HG03354 (cell line): ENCODE results near the gene RYR1.
"Not testable (repeated sequence)": the region's sequence is repeated elsewhere in the genome, so short reads cannot be mapped to it uniquely, and the experiment has no call there.

Experiments used
- ATAC-seq: cut with Tn5 transposase; IDR thresholded peaks from one replicate; pipeline ENCODE4 v1.9.1; 2021; ENCODE audit warnings: mild to moderate bottlenecking; ENCODE audit not compliant: unreplicated experiment, poor library complexity, severe bottlenecking

The RYR1 gene

DNA sequence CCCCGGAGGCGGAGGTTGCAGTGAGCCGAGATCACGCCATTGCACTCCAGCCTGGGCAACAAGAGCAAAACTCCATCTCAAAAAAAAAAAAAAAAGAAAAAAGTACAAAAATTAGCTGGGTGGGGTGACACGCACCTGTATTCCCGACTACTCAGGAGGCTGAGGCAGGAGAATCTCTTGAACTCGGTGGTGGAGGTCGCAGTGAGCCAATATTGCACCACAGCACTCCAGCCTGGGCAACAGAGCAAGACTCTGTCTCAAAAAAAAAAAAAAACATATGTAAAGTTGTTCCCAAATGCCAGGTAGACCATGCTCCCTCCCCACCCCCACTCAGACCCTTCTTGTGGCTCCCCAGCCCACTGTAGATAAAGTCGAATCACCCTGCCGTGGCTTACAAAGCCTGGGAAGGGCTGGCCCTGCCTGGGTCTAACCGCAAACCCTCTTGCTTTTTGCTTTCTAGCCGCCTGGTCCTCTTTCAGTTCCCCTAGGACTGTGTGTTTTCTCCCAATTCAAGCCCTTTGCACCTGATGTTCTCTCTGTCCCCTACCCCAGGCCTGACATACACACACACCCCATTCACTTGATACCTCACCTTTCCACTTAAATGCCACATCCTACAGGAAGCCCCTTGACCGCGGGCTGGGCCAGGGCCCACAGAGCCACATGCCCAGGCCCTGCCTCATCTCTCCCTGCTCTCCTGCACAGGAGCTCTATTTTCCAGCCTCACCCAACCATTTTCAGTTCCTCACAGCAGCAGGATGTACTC is 149.9 kb downstream of the RYR1 start:
- ATAC-seq: peak; percentile 74

DNA sequence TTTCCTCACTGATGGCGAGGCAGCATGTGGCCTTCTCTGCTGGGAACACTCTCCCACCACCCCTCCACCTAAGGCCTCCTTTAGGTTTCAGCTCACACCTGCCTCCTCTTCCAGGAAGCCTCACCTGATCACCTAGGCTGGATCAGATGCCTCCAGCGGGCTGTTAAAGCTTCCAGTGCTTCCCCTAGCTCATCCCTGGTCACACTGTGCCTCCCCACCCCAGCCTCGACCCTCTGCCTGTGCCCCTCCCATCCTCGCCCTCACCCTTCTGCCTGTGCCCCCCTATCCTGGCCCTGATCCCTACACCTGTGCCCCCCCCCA is 150.5 kb downstream of the RYR1 start:
- no peak for ATAC-seq

DNA sequence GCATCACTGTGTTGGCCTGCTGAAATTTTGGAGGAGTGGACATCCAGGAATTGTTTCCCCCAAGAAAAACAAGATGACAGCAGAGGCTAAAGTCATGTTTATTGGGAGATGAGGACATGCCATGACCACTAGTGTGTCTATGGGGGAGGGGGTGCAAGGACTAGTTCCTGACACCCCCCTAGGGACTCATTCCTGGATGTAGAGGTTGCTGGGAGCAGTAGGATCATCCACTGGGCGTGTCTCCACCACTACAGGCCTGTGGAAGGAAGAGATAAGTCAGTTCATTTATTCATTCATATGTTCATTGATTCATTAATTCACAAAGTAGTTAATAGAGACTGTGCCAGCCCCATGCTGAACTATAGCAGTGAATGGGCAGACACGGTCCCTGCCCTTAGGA is 154.1 kb downstream of the RYR1 start:
- no peak for ATAC-seq

DNA sequence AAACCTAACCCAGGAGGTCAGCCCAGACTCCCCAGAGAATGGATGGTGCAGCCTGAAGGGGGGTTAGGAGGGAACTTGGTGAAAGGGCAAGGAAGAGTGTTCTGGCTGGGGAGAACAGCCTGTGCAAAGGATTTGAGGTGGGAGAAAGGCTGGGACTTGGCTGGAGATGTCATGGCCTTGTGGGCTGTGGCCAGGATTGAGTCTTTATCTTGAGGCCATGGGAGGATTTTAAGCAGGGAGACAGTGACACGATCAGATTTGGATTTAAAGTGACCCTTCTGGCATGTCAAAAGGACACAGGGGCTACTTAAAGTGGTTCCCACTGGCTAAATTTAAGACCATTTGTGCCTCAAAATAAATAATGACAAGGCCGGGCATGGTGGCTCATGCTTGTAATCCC is 154.6 kb downstream of the RYR1 start:
- no peak for ATAC-seq

DNA sequence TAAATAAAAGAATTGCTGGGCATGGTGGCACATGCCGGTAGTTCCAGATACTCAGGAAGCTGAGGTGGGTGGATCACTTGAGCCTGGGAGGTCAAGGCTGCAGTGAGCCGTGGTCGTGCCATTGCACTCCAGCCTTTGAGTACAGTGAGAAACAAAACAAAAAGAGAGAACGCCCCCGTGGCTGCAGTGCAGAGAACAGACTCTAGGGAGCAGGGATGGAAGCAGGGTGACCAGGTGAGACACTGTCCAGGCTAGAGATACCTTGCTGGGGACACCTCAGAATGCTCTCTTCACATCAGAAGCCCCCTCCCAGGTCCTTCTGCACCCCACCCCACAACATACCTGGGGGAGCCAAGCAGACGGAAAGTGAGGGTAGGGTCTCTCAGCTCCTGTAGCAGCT is 159.4 kb downstream of the RYR1 start:
- no peak for ATAC-seq

DNA sequence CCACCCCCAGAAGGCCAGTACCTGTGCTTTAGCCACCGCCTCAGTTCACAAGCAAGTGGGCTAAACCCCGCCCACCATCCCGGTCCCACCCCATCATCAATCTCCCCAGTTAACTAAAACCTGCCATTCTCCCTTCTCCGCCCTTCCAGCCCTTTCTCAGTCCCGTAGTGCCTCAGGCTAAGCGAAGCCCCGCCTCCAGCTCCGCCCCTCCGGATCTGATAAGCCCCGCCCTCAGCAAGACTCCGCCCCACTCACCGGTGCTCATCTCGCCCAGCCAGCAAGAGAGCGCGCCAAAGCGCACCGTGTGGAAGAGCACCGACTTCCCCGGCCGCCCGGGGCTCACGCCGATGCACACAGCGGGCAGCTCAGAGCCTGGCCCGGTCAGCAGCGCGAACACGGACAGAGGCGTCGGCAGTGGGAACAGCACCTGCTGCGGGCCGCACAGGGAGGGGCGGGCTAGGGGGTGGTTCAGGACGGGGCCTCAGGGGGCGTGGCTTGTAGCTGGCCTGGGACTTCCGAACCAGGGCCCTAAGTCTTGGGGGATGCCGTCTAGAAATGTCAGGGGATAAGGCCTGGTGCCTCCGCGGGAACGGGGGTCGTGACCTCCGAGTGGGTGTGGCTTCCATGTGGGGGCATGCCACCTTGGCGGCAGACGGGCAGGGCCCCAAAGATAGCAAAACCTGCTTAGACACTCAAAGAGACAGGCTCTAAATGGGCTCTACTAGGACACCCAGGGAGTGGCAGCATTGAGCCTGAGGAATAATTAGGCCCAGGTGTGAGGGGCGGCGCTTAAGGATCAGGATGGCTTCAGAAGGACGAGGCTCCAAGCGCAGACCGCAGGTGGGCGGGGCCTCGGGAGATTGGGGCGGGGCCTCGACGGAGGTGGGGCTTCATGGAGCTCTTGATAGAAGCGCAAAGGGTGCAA is 162.8 kb downstream of the RYR1 start:
- no peak for ATAC-seq

DNA sequence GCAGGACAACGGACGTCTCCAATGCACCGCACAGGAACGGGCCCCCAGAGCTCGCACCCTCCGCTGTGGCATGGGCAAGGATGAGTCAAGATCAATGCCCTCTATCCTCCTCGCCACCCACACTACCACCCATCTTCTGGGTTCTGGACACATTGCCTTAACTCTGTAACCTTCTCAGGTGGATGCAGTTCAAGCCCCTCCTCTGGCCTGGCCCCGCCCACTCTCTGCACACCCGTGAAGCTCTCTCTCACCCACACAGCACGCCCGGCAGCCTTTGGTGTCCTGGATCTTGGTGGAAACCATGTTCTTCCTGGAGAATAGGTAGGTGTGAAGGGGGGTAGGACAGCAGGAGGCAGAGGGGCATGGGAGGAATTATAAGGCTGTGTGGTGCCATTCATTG is 163.6 kb downstream of the RYR1 start:
- ATAC-seq: no peak

DNA sequence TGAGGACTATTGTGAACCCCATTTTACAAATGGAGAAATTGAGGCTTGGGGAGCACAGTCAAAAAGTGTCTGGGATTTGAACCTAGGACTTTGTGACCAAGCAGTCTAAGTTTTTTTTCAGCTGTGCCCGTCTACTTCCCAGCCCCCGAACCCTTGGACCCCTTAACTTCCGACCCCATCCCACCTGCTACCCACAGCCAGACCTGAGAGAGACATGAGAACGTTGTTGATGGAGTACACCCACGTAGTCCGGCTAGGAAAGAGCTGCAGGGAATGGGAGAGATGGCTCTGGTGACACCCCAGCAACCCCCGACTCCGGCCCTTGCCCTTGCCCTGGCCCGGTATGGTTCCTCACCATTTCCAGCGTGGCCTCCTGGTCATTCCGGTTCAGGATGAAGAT is 166.2 kb downstream of the RYR1 start:
- ATAC-seq: no peak

DNA sequence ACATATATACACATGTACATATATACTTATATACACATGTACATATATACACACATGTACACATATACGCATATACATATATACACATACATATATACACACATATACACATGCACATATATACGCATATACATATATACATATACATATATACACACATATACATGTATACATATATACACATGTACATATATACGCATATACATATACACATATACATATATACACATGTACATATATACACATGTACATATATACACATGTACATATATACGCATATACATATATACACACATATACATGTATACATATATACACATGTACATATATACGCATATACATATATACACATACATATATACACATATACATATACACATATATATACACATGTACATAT is 169.4 kb downstream of the RYR1 start:
- ATAC-seq: not testable (repeated sequence)

DNA sequence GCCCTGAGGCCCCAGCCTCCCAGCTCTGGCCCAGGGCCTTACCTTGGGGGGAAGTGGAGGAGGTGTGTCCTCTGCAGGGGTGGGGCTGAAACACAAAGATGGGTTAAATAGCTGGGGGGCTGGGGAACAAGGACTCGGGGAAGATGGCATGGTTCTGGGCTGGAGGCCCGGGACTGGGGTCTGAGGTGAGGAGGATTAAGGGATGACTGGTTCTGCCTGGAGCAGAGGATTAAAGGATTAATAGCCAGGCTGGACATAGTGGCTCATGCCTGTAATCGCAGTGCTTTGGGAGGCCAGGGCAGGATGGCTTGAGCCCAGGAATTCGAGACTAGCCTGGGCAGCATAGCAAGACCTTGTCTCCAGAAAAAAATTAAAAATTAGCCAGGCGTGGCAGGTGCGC is 172.6 kb downstream of the RYR1 start:
- ATAC-seq: no peak

DNA sequence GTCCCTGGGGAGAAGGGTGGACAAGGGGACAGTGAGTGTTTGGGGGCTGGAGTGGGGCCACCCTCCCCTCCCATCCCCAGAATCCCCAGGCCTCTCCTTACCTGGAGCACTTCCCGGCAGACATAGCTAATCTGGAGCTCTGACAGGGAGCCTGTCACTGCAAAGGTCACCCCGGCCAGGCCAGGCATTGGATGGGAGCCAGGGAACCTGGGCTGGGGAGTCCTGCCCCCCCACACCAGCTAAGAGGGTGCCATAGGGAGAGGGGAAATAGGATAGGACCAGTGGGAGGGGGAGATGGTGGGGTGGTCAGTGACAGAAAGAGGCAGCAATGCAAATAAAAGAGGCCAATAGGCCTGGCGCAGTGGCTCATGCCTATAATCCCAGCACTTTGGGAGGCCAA is 180.8 kb downstream of the RYR1 start:
- ATAC-seq: no peak

DNA sequence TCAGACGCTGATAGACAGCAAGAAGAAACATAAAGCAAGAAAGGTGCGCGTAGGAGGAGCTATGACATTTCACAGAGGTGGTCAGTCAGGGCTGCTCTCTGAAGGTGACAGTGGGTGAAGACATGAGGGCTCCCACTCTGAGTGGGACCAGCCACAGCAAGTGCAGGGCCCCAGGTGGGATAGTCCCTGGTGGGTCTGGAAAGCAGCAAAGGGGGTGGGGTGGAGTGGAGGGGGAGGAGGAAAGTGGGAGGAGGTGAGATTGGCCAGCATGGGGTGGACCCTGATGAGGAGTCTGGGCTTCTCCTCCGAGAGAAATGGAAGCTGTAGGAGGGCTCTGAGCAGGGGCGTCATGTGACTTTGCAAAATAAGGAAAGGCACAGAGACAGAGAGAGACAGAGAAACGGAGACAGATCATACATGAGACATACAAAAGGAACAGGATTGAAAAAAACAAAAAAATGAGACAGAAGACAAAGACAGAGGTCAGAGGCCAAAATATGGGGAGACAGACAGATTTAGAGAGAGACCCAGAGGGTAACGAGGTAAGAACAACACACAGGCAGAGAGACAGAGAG is 181.6 kb downstream of the RYR1 start:
- no peak for ATAC-seq

DNA sequence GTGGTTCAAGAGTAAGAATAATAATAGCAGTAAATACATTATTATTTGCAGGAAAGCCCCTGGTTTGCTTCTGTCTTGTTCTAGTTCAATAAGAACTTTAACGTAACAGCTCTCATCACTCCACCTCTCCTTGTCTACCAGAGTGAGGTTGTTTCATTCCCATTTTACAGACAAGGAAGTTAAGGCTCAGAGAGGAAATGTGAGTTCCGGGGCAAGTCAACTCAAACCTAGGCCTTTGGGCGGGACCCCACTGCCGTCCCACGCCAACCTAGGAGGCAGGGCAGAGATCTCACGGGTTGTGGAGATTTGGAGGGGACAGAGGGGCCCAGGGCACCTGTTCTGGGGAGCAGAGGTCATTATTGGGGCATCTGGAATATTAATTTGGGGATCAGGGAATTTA is 182.8 kb downstream of the RYR1 start:
- ATAC-seq: no peak

DNA sequence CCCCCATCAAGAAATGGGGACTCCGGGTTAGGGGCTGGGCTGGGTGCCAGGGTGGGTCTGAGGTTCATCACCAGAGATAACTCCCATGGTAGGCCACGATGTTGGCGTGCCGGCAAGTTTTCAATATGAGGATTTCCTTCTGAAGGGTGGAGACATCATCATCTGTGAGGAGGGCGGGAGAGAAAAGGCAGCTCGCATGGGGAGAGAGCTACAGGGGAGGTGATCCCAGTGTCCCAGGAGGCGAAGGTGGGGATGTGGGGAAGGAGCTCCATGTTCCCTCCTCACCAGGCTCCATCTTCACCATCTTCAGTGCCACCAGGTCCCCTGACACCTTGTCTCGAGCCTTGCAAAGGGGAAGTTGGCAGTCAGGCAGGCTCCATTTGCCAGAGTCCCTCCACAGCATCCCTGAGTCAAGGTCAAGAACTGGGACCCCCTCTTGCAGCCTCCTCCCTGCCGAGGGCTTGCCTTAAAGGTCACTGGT is 183.8 kb downstream of the RYR1 start:
- no peak for ATAC-seq

DNA sequence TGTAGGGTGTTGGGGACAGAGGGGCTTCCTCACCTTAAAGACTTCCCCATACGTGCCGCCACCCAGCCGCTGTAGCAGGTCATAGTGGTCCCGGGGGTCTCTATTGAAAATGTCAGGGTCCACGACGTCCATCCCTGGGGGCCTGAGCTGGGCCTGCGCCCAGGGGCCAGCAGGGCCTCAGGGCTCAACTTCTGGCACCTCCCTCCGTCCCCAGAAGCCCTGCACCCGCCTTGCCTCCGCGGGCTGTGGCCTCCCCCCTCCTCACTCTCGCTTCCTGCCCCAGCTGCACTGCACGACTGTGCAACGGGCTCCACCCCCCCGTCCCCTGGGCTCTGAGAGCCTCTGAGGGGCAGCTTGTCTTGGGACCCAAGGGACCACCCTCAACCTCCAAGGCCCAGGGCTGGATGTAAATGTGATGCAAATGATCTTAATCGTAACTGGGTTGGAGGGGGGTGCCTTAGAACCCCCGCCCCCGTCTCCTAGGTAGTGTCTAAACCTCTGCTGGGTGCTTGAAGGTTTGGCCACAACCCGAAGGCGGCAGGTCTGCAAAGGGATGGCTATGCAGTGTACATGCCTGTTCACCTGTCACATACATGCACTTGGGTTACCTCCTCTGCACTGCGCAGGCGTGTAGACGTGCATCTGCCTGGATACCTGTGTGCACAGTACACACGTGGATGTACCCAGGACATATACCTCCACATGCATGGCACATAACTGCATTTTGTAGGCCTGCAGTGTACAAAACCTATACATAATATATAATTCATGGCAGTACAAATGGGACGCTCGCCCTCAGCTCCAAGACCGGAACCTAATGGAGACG is 184.5 kb downstream of the RYR1 start, which contains the start of gene MAP4K1:
TSS of gene MAP4K1 (minus strand) at position 190 of the 826 bp plus-strand sequence. CDS start at position 132, 58 bp downstream.
- ATAC-seq: peak; percentile 72

DNA sequence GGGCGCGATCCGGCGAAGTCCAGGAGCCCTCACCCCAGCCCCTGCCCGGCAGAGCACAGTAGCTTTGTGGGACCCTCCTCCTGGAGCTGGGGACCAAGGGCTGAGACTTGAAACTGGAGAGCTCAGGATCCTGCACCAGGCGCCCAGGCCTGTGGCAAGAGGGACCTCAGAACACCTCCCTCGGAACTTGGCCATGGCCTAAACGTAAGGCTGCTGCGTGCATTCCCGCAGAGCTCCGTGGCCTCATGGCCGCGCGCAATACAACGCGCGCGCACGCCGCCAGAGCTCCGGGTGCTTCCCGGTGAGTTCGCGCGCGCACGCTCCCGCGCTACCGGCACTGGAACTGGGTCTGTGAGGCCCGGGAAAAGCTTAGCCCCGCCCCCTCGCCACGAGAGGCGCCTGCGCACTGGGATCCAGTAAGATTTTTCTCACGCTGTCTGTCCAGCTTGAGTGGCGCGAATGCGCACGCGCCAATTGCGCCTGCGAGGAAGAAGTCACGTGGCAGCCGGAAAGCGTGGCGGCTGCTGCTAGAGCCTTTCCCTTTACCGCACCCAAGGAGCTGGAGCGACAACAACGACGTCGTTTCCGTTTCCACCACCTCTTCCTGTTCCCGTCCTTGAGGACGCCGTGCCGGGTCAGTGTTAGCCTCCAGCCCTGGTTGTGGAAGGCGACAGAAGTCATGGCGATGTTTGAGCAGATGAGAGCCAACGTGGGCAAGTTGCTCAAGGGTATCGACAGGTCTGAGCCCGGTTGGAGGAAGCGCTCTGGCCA is 185.3 kb downstream of the RYR1 start, which contains the start of gene EIF3K:
TSS of gene EIF3K (plus strand) at position 599 of the 771 bp plus-strand sequence. CDS start at position 680, 81 bp downstream.
- peak; percentile 57 for ATAC-seq

DNA sequence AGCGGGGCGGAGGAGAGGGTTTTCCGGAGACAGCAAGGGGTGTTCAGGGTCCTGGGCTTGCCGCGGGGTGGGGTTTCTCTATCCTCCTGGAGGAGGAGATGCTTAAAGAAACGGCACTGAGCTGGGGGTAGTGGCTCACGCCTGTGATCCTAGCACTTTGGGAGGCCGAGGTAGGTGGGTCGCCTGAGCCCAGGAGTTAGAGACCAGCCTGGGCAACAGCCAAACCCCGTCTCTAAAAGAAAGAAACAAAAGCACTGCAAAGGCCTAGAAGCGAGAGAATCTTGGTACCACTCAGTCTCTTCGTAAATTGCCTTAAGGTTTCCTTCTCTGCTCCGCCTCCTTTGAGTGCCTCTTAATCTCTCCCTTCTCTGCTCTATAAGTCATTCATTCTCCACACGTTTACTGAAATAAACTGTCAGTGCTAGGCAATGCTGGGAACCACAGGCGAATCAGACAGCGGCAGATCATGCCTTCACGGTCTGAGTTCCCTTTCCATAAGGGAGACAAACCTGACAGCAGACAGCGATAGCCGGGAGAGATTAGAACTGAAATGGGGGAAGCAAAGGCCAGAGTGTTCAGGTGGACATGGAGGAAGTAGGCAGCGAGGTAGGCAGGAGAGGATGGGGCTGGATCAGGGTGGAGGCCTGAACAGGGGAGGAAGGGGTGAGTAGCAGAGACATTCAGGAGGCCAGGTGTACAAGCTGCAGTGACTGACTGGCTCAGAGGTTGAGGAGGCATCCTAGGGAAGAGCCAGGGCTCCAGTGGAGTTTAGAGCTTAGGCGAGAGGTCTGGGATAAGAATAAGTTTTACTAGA is 186.1 kb downstream of the RYR1 start:
- no peak for ATAC-seq

DNA sequence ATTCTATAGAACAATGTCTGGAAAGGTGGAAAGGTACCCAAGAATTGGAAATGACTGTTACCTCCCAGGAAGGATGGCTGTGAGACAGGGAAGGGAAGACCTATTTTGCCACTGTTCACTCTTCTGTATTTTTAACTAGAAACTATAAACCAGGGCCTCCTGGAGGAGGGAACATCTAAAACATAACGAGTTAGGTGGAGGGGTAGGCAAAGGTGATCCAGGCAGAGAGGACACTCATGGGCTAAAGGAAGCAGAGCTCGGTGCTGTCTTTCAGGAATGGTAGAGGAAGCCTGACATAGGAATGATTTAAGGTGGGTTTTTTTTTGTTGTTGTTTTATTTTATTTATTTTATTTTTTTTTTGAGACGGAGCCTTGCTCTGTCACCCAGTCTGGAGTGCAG is 191.3 kb downstream of the RYR1 start:
- no peak for ATAC-seq
